HCT116 (cell line): ENCODE measurements around the gene KIF12.

Experiments
- EGR1 ChIP-seq: IDR thresholded peaks from 2 replicates; pipeline ENCODE4 v1.6.1; 2012; ENCODE audit warnings: low read depth
- EZH2 ChIP-seq: fragments of 200-600 bp; sonication (generic); IDR thresholded peaks from 2 replicates; pipeline ENCODE4 v1.6.1; 2017; ENCODE audit warnings: antibody characterized with exemption, mixed run types
- EZH2phosphoT487 ChIP-seq: fragments of 200-600 bp; IDR thresholded peaks from 2 replicates; pipeline ENCODE4 v1.6.1; 2018; ENCODE audit warnings: antibody characterized with exemption, borderline replicate concordance
- JUND ChIP-seq: IDR thresholded peaks from 2 replicates; pipeline ENCODE4 v1.6.1; 2012
- POLR2A ChIP-seq: IDR thresholded peaks from 2 replicates; pipeline ENCODE4 v1.7.0; 2011; ENCODE audit warnings: borderline replicate concordance; ENCODE audit not compliant: insufficient read depth, insufficient read length; ENCODE audit errors: extremely low read depth
- POLR2AphosphoS5 ChIP-seq: IDR thresholded peaks from 2 replicates; pipeline ENCODE4 v1.6.1; 2011; ENCODE audit warnings: mild to moderate bottlenecking, low read depth, low read length, moderate library complexity
- RAD21 ChIP-seq: IDR thresholded peaks from 2 replicates; pipeline ENCODE4 v1.6.1; 2012; ENCODE audit warnings: low read depth, mild to moderate bottlenecking
- SP1 ChIP-seq: IDR thresholded peaks from 2 replicates; pipeline ENCODE4 v1.6.1; 2012; ENCODE audit warnings: low read depth
- YY1 ChIP-seq: IDR thresholded peaks from 2 replicates; pipeline ENCODE4 v1.6.1; 2011; ENCODE audit warnings: low read length, low read depth, moderate library complexity, mild to moderate bottlenecking; ENCODE audit not compliant: insufficient replicate concordance; ENCODE audit errors: extremely low read depth
- ZNF274 ChIP-seq: fragments of 200-500 bp; sonication (Bioruptor generic); IDR thresholded peaks from 2 replicates; pipeline ENCODE4 v1.6.1; 2014; ENCODE audit warnings: mild to moderate bottlenecking, low read depth, low read length, inconsistent platforms
- TF ChIP-seq, protein P1 (sequence below): IDR thresholded peaks from 2 replicates; pipeline ENCODE4 v1.6.1; 2012; ENCODE audit warnings: low read depth
- TF ChIP-seq, protein P2 (sequence below), 3 experiments: fragments of 200-600 bp in 1 of 3; sonication (generic) in 1 of 3; IDR thresholded peaks in 2 of 3; conservative IDR thresholded peaks in 1 of 3; 2 replicates each; pipeline ENCODE4 v1.5.1; 2012 to 2017; ENCODE audit warnings: low read depth in 2 of 3, low read length in 2 of 3, antibody characterized with exemption in 1 of 3, borderline replicate concordance in 1 of 3, control low read depth in 1 of 3, mild to moderate bottlenecking in 1 of 3, mixed read lengths in 1 of 3, mixed run types in 1 of 3, moderate library complexity in 1 of 3; ENCODE audit not compliant: insufficient read depth in 1 of 3

DNA sequence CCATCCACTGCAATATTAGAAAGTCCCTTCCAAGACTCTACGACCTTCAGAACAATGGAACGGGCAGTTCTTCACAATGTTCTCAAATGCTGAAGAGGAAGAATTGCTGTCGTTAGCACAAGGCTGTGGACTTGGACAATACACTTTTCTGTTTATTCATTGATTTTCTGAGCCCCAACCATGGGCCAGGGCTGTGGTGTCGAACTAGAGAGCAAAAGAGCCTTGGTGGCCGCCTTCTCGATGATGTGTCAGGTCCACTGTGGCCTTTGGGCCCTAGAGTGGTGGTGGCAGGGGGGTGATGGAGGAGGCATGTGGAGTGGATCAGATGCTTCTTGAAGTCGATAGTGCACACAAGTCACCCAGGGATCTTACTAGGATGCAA is 18.5 kb upstream of the KIF12 start:
- TF ChIP-seq, protein P1, sequence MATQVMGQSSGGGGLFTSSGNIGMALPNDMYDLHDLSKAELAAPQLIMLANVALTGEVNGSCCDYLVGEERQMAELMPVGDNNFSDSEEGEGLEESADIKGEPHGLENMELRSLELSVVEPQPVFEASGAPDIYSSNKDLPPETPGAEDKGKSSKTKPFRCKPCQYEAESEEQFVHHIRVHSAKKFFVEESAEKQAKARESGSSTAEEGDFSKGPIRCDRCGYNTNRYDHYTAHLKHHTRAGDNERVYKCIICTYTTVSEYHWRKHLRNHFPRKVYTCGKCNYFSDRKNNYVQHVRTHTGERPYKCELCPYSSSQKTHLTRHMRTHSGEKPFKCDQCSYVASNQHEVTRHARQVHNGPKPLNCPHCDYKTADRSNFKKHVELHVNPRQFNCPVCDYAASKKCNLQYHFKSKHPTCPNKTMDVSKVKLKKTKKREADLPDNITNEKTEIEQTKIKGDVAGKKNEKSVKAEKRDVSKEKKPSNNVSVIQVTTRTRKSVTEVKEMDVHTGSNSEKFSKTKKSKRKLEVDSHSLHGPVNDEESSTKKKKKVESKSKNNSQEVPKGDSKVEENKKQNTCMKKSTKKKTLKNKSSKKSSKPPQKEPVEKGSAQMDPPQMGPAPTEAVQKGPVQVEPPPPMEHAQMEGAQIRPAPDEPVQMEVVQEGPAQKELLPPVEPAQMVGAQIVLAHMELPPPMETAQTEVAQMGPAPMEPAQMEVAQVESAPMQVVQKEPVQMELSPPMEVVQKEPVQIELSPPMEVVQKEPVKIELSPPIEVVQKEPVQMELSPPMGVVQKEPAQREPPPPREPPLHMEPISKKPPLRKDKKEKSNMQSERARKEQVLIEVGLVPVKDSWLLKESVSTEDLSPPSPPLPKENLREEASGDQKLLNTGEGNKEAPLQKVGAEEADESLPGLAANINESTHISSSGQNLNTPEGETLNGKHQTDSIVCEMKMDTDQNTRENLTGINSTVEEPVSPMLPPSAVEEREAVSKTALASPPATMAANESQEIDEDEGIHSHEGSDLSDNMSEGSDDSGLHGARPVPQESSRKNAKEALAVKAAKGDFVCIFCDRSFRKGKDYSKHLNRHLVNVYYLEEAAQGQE, result no peak
- TF ChIP-seq SP1 (no peak), EZH2 (no peak), POLR2AphosphoS5 (no peak), RAD21 (no peak), EGR1 (no peak), EZH2phosphoT487 (no peak), POLR2A (no peak), YY1 (no peak), ZNF274 (no peak), JUND (no peak)
- TF ChIP-seq, protein P2, sequence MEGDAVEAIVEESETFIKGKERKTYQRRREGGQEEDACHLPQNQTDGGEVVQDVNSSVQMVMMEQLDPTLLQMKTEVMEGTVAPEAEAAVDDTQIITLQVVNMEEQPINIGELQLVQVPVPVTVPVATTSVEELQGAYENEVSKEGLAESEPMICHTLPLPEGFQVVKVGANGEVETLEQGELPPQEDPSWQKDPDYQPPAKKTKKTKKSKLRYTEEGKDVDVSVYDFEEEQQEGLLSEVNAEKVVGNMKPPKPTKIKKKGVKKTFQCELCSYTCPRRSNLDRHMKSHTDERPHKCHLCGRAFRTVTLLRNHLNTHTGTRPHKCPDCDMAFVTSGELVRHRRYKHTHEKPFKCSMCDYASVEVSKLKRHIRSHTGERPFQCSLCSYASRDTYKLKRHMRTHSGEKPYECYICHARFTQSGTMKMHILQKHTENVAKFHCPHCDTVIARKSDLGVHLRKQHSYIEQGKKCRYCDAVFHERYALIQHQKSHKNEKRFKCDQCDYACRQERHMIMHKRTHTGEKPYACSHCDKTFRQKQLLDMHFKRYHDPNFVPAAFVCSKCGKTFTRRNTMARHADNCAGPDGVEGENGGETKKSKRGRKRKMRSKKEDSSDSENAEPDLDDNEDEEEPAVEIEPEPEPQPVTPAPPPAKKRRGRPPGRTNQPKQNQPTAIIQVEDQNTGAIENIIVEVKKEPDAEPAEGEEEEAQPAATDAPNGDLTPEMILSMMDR (IDR thresholded peaks at IDR 0.05 in 2 of 3, conservative IDR thresholded peaks at IDR 0.05 in 1 of 3; ENCODE audit: borderline replicate concordance in 1 of 3, insufficient read depth in 1 of 3, low read depth in 2 of 3, low read length in 2 of 3), result no peak
